Peyer's patch (tissue), 4 donors: ENCODE results near the gene STRC.
"Not testable (repeated sequence)": the region's sequence is repeated elsewhere in the genome, so short reads cannot be mapped to it uniquely, and the experiment has no call there.

Source experiments
- CTCF ChIP-seq, 6 experiments: fragments of 450-650 bp in 4 of 6; fragments of 200-600 bp in 2 of 6; sonication (generic) in 1 of 6; IDR thresholded peaks; one replicate each; pipeline ENCODE4 v1.5.1; 2017 to 2019; ENCODE audit warnings: antibody characterized with exemption in 6 of 6, mild to moderate bottlenecking in 3 of 6, moderate library complexity in 1 of 6
- POLR2A ChIP-seq, 2 donors: fragments of 450-650 bp; IDR thresholded peaks; one replicate each; pipeline ENCODE4 v1.5.1; 2017; ENCODE audit warnings: antibody characterized with exemption in 2 of 2, mild to moderate bottlenecking in 2 of 2, moderate library complexity in 2 of 2

GRCh38 chr15:43589778-43590466, 28.7 kb downstream of the STRC start, which contains the start of gene PPIP5K1:
- TF ChIP-seq POLR2A, CTCF (IDR thresholded peaks at IDR 0.05): not testable (repeated sequence)
